ENCODE measurements around the gene DGCR8. TPM values are rescaled to one million over a fixed set of nuclear protein-coding genes. Genes with fewer than 3 reads are reported as not detected.

DGCR8 gene
- total RNA-seq, 1 donor from 2014 or later: 29.1 TPM

GRCh38 chr22:20118300-20119020 lies 38.4 kb downstream of the DGCR8 start:
- Histone ChIP-seq H3K27ac (peak overlapping the region; percentile 84), H3K4me2 (peak overlapping the region; percentile 99), H3K36me3 (peaks cover 3% of the 10 kb centered on the region), H3K9me3 (ENCODE audit: low read depth) (no peaks in the 10 kb centered on the region), H4K20me1 (ENCODE audit: low read depth) (peaks cover 50% of the 10 kb centered on the region), H2AFZ (replicated peaks) (no peak overlapping the region), H3K27me3 (no peaks in the 10 kb centered on the region), H3K79me2 (ENCODE audit: low read depth) (peaks cover 78% of the 10 kb centered on the region), H3K4me1 (peaks cover 14% of the 10 kb centered on the region), H3K9ac (peak overlapping the region; percentile 99), H3F3A (ENCODE audit: low read depth) (peaks cover 24% of the 10 kb centered on the region), H3K4me3 (peak overlapping the region; percentile 99)
- Mint-ChIP-seq H3K4me1 (peaks cover 24% of the 10 kb centered on the region), H3K4me3 (peak overlapping the region; percentile 94), H3K9me3 (peaks cover 2% of the 10 kb centered on the region), H3K36me3 (peaks cover 13% of the 10 kb centered on the region), H3K27me3 (ENCODE audit: insufficient read depth, low read depth) (peaks cover 4% of the 10 kb centered on the region), H3K27ac (peak overlapping the region; percentile 69)
- no peak for TF ChIP-seq EZH2 (IDR thresholded peaks at IDR 0.05)
- TF ChIP-seq, protein P1, sequence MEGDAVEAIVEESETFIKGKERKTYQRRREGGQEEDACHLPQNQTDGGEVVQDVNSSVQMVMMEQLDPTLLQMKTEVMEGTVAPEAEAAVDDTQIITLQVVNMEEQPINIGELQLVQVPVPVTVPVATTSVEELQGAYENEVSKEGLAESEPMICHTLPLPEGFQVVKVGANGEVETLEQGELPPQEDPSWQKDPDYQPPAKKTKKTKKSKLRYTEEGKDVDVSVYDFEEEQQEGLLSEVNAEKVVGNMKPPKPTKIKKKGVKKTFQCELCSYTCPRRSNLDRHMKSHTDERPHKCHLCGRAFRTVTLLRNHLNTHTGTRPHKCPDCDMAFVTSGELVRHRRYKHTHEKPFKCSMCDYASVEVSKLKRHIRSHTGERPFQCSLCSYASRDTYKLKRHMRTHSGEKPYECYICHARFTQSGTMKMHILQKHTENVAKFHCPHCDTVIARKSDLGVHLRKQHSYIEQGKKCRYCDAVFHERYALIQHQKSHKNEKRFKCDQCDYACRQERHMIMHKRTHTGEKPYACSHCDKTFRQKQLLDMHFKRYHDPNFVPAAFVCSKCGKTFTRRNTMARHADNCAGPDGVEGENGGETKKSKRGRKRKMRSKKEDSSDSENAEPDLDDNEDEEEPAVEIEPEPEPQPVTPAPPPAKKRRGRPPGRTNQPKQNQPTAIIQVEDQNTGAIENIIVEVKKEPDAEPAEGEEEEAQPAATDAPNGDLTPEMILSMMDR (IDR thresholded peaks at IDR 0.05): no peak
- DNase-seq (ENCODE audit: low spot score): peak; percentile 27

GRCh38 chr22:20121856-20122415 lies 41.9 kb downstream of the DGCR8 start:
- peaks cover 76% of the 10 kb centered on the region for H3K79me2 ChIP-seq (ENCODE audit: low read depth)

DNA sequence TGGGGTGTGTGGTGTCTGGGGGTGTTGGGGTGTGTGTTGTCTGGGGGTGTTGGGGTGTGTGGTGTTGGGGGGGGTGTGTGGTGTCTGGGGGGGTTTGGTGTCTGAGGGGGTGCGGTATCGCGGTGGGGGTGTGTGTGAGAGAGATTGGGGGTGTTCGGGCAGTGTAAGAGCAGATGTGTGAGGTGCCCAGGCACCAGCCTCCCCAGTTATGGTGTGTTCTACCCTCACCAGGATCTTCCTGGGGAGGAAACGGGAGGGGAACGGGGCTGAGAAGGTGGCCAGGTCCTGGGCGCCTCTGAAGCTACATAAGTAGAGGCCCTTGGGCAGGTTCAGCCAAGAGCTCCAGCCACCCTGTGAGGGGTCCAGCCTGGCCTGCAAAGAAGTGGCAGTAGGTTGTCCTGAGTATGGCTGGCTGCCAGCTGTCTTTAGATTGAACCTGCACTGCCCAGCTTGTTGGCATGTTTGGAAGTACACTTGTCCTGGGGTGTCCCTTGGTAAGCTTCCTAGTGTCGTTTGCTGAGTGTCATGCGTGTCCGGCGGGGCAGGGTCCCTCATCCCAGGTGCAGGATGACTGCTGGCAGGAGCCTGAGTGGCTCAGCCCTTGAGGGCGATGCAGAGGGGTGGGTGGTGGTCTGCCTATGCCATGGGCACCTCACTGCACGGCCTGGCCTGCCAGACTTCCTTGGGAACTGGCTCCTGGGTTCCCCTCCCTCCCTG lies 43.5 kb downstream of the DGCR8 start:
- Histone ChIP-seq H3K79me2 (ENCODE audit: low read depth) (peaks cover 62% of the 10 kb centered on the region), H3K27me3 (no peaks in the 10 kb centered on the region), H3K9ac (no peak overlapping the region), H3F3A (ENCODE audit: low read depth) (peaks cover 46% of the 10 kb centered on the region), H3K36me3 (peaks cover 3% of the 10 kb centered on the region), H3K9me3 (ENCODE audit: low read depth) (no peaks in the 10 kb centered on the region), H2AFZ (replicated peaks) (no peak overlapping the region), H4K20me1 (ENCODE audit: low read depth) (peaks cover 90% of the 10 kb centered on the region), H3K4me2 (no peak overlapping the region), H3K4me1 (peaks cover 8% of the 10 kb centered on the region), H3K4me3 (no peak overlapping the region), H3K27ac (no peak overlapping the region)
- no peak overlapping the region for H3K4me3 Mint-ChIP-seq
- no peaks in the 10 kb centered on the region for H3K9me3 Mint-ChIP-seq
- no peak for DNase-seq (ENCODE audit: low spot score)
- H3K4me1 Mint-ChIP-seq: peaks cover 19% of the 10 kb centered on the region
- peaks cover 2% of the 10 kb centered on the region for H3K27me3 Mint-ChIP-seq (ENCODE audit: insufficient read depth, low read depth)
- TF ChIP-seq EZH2 (IDR thresholded peaks at IDR 0.05): no peak
- TF ChIP-seq, protein P1 (IDR thresholded peaks at IDR 0.05): no peak
- TF ChIP-seq EZH2phosphoT487 (IDR thresholded peaks at IDR 0.05): no peak
- H3K36me3 Mint-ChIP-seq: peaks cover 18% of the 10 kb centered on the region
- H3K27ac Mint-ChIP-seq: no peak overlapping the region

More at GRCh38 chr22:20121856-20122415, 41.9 kb downstream of the DGCR8 start:
- Histone ChIP-seq H3K9me3 (ENCODE audit: low read depth) (no peaks in the 10 kb centered on the region), H4K20me1 (ENCODE audit: low read depth) (peaks cover 81% of the 10 kb centered on the region), H3K9ac (peak overlapping the region; percentile 8), H2AFZ (replicated peaks) (no peak overlapping the region), H3K27ac (no peak overlapping the region), H3K4me2 (no peak overlapping the region), H3K4me3 (no peak overlapping the region), H3K27me3 (no peaks in the 10 kb centered on the region), H3K4me1 (peaks cover 11% of the 10 kb centered on the region), H3K36me3 (peaks cover 3% of the 10 kb centered on the region), H3F3A (ENCODE audit: low read depth) (peaks cover 30% of the 10 kb centered on the region)
- Mint-ChIP-seq H3K27ac (no peak overlapping the region), H3K9me3 (no peaks in the 10 kb centered on the region), H3K36me3 (peaks cover 13% of the 10 kb centered on the region), H3K4me1 (peaks cover 19% of the 10 kb centered on the region), H3K27me3 (ENCODE audit: insufficient read depth, low read depth) (peaks cover 2% of the 10 kb centered on the region), H3K4me3 (no peak overlapping the region)
- DNase-seq (ENCODE audit: low spot score): no peak
- TF ChIP-seq, protein P1 (IDR thresholded peaks at IDR 0.05): no peak
- no peak for TF ChIP-seq EZH2phosphoT487 (IDR thresholded peaks at IDR 0.05)

All from neural progenitor cell (in vitro differentiated cells).